Mammary epithelial cell (primary cell): ENCODE results near the gene MIPOL1.

Experiments
- CTCF ChIP-seq, 2 donors: IDR thresholded peaks in 1 of 2; conservative IDR thresholded peaks in 1 of 2; 2 replicates each; pipeline ENCODE4 v1.5.1; 2011 to 2012; ENCODE audit warnings: inconsistent platforms in 2 of 2, low read length in 2 of 2, mild to moderate bottlenecking in 2 of 2, control low read depth in 1 of 2, low read depth in 1 of 2; ENCODE audit not compliant: insufficient read depth in 1 of 2; ENCODE audit errors: extremely low read depth in 1 of 2
- EZH2 ChIP-seq: IDR thresholded peaks from 2 replicates; pipeline ENCODE4 v1.6.1; 2012; ENCODE audit warnings: low read length, inconsistent platforms, borderline replicate concordance

- TF ChIP-seq CTCF (conservative IDR thresholded peaks at IDR 0.05 in 1 of 2, IDR thresholded peaks at IDR 0.05 in 1 of 2; ENCODE audit: extremely low read depth in 1 of 2, insufficient read depth in 1 of 2, low read depth in 1 of 2, low read length in 2 of 2): no peak
- TF ChIP-seq EZH2: no peak
Observed at GRCh38 chr14:37285220-37285619, 87.5 kb downstream of the MIPOL1 start.
